ENCODE data around the gene GABRR3.

GABRR3 gene

GRCh38 chr3:97999103-97999502, 36.0 kb downstream of the GABRR3 start:
- no peaks in the 10 kb centered on the region for H3K36me3 ChIP-seq (ENCODE audit: control insufficient read depth, low read length)
- H3K27ac ChIP-seq (ENCODE audit: low read depth, low read length) = no peak overlapping the region
- no peaks in the 10 kb centered on the region for H3K9me2 ChIP-seq (replicated peaks; ENCODE audit: control insufficient read depth, low read length)
- TF ChIP-seq CTCF (IDR thresholded peaks at IDR 0.05; ENCODE audit: low read depth, low read length, poor library complexity, severe bottlenecking) = no peak
- no peak for TF ChIP-seq EZH2phosphoT487 (IDR thresholded peaks at IDR 0.05; ENCODE audit: borderline replicate concordance, low read length)
- H3F3A ChIP-seq (ENCODE audit: control insufficient read depth, insufficient read depth) = no peaks in the 10 kb centered on the region
- no peak overlapping the region for H3K4me2 ChIP-seq (ENCODE audit: low read length)
- H4K20me1 ChIP-seq (ENCODE audit: control insufficient read depth, insufficient read depth, low read depth, low read length) = no peaks in the 10 kb centered on the region
- H3K4me3 ChIP-seq (ENCODE audit: low read length) = no peak overlapping the region
- H3K9me3 ChIP-seq (ENCODE audit: control insufficient read depth, insufficient read depth, low read length) = no peaks in the 10 kb centered on the region
- H3K79me2 ChIP-seq (ENCODE audit: control insufficient read depth, low read length) = no peaks in the 10 kb centered on the region
- H3K4me1 ChIP-seq (ENCODE audit: control insufficient read depth, low read length) = peaks cover 11% of the 10 kb centered on the region
- no peaks in the 10 kb centered on the region for H3K27me3 ChIP-seq (ENCODE audit: control insufficient read depth, low read length)

- Histone ChIP-seq H3K79me2 (ENCODE audit: control insufficient read depth, low read length) (no peaks in the 10 kb centered on the region), H3K27me3 (ENCODE audit: control insufficient read depth, low read length) (0 out of 2 replicates have a peak, but pooled peaks cover 2% of the 10 kb centered on the region), H4K20me1 (ENCODE audit: control insufficient read depth, insufficient read depth, low read depth, low read length) (no peaks in the 10 kb centered on the region), H3K36me3 (ENCODE audit: control insufficient read depth, low read length) (no peaks in the 10 kb centered on the region), H3K4me3 (ENCODE audit: low read length) (no peak overlapping the region), H3K4me2 (ENCODE audit: low read length) (no peak overlapping the region), H3K4me1 (ENCODE audit: control insufficient read depth, low read length) (no peaks in the 10 kb centered on the region), H3K9me3 (ENCODE audit: control insufficient read depth, insufficient read depth, low read length) (no peaks in the 10 kb centered on the region), H3K9me2 (replicated peaks; ENCODE audit: control insufficient read depth, low read length) (no peaks in the 10 kb centered on the region), H3F3A (ENCODE audit: control insufficient read depth, insufficient read depth) (no peaks in the 10 kb centered on the region), H3K27ac (ENCODE audit: low read depth, low read length) (no peak overlapping the region)
- no peak for TF ChIP-seq CTCF (IDR thresholded peaks at IDR 0.05; ENCODE audit: low read depth, low read length, poor library complexity, severe bottlenecking)
These were observed 38.1 kb downstream of the GABRR3 start for GRCh38 chr3:97996988-97997387.

- H4K20me1 ChIP-seq (ENCODE audit: control insufficient read depth, insufficient read depth, low read depth, low read length) = no peaks in the 10 kb centered on the region
- no peaks in the 10 kb centered on the region for H3K9me3 ChIP-seq (ENCODE audit: control insufficient read depth, insufficient read depth, low read length)
- H3K79me2 ChIP-seq (ENCODE audit: control insufficient read depth, low read length) = no peaks in the 10 kb centered on the region
- no peak overlapping the region for H3K4me3 ChIP-seq (ENCODE audit: low read length)
- TF ChIP-seq EZH2phosphoT487 (IDR thresholded peaks at IDR 0.05; ENCODE audit: borderline replicate concordance, low read length) (no peak), CTCF (IDR thresholded peaks at IDR 0.05; ENCODE audit: low read depth, low read length, poor library complexity, severe bottlenecking) (no peak)
- no peaks in the 10 kb centered on the region for H3K36me3 ChIP-seq (ENCODE audit: control insufficient read depth, low read length)
- no peaks in the 10 kb centered on the region for H3K4me1 ChIP-seq (ENCODE audit: control insufficient read depth, low read length)
- no peaks in the 10 kb centered on the region for H3K9me2 ChIP-seq (replicated peaks; ENCODE audit: control insufficient read depth, low read length)
- H3K4me2 ChIP-seq (ENCODE audit: low read length) = no peak overlapping the region
- H3K27ac ChIP-seq (ENCODE audit: low read depth, low read length) = no peak overlapping the region
- H3F3A ChIP-seq (ENCODE audit: control insufficient read depth, insufficient read depth) = no peaks in the 10 kb centered on the region
- 0 out of 2 replicates have a peak, but pooled peaks cover 2% of the 10 kb centered on the region for H3K27me3 ChIP-seq (ENCODE audit: control insufficient read depth, low read length)
These were observed 40.7 kb downstream of the GABRR3 start for GRCh38 chr3:97994328-97994945.
